Lower leg skin (tissue), 3 donors: Measurements from ENCODE around the gene ANKS1A.

Source experiments
- CTCF ChIP-seq, 3 donors: fragments of 450-650 bp; IDR thresholded peaks; one replicate each; pipeline ENCODE4 v1.5.1; 2016; ENCODE audit warnings: antibody characterized with exemption in 3 of 3, mild to moderate bottlenecking in 3 of 3, moderate library complexity in 2 of 3
- POLR2A ChIP-seq, 2 donors: fragments of 450-650 bp; IDR thresholded peaks; one replicate each; pipeline ENCODE4 v1.6.1; 2016 to 2017; ENCODE audit warnings: antibody characterized with exemption in 2 of 2, mild to moderate bottlenecking in 1 of 2, moderate library complexity in 1 of 2

GRCh38 chr6:35028781-35029769 lies 140.0 kb downstream of the ANKS1A start:
- TF ChIP-seq CTCF (IDR thresholded peaks at IDR 0.05) (no peak), POLR2A (IDR thresholded peaks at IDR 0.05) (no peak)
